ENCODE data around the gene TMPRSS15. TPM values are rescaled to one million over a fixed set of nuclear protein-coding genes. Genes with fewer than 3 reads are reported as not detected.

TMPRSS15 gene
- total and polyA plus RNA-seq, 9 of the 15 experiments (the other 6 are each of a cell fraction or from before 2014, with no cell fraction given): 0.03 to 0.11 (median 0.04) TPM; not detected in 4

DNA sequence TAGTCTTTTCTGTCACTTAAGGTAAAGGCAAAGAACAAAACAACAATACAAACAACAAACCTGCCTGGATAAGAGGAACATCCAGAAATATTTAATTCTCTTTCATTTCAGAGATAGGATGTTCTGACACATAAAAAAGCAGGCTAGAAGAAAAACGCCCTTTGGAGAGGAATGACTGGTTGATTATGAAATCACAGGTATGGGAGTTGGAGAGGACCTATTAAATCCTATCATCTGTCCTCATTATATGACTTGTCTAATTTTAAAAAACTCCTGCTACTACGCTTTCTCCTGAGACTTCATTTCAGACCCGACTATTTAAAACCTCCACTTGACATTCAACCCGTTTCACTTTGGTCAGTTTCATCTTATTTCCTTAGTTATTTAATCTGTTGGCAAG is 54.1 kb downstream of the TMPRSS15 start:
- Histone ChIP-seq H3K9me1 (ENCODE audit: control insufficient read depth, insufficient read depth, low read length) (no peaks in the 10 kb centered on the region), H3K4me1 (replicated peaks in 1 of 2; ENCODE audit: control insufficient read depth in 2 of 2, insufficient read depth in 2 of 2, low read length in 2 of 2) (no peaks in the 10 kb centered on the region), H3K9ac (ENCODE audit: insufficient read depth in 1 of 2, low read depth in 2 of 2, low read length in 2 of 2) (no peak overlapping the region), H3K36me3 (ENCODE audit: control insufficient read depth, insufficient read depth, low read length) (no peaks in the 10 kb centered on the region), H3K4me3 (no peak overlapping the region), H3K79me2 (ENCODE audit: control insufficient read depth, insufficient read depth, low read length) (no peaks in the 10 kb centered on the region), H3K4me2 (ENCODE audit: insufficient read depth, low read length) (no peak overlapping the region), H2AFZ (ENCODE audit: low read depth, low read length) (no peak overlapping the region), H3K9me3 (replicated peaks; ENCODE audit: control insufficient read depth, insufficient read depth, low read depth, low read length) (no peaks in the 10 kb centered on the region), H4K20me1 (replicated peaks; ENCODE audit: control insufficient read depth, insufficient read depth, low read length) (no peaks in the 10 kb centered on the region), H3K27ac (ENCODE audit: extremely low read depth, low read depth, low read length) (no peak overlapping the region), H3K27me3 (ENCODE audit: control insufficient read depth in 2 of 2, insufficient read depth in 2 of 2, low read length in 2 of 2) (no peaks in the 10 kb centered on the region)
- ATAC-seq (no peak), DNase-seq (ENCODE audit: extremely low read depth in 1 of 4, low spot score in 3 of 4) (no peak), FAIRE-seq (no peak)
- TF ChIP-seq E2F8 (IDR thresholded peaks at IDR 0.05; ENCODE audit: low read depth, partially characterized antibody) (no peak), ZNF239 (CRISPR knock-in tag; IDR thresholded peaks at IDR 0.05) (no peak), TRIM24 (IDR thresholded peaks at IDR 0.05) (no peak), HDAC8 (tag; IDR thresholded peaks at IDR 0.05) (no peak), POLR3G (IDR thresholded peaks at IDR 0.05; ENCODE audit: extremely low read depth, insufficient read length, insufficient replicate concordance) (no peak)
- TF ChIP-seq, protein P1, sequence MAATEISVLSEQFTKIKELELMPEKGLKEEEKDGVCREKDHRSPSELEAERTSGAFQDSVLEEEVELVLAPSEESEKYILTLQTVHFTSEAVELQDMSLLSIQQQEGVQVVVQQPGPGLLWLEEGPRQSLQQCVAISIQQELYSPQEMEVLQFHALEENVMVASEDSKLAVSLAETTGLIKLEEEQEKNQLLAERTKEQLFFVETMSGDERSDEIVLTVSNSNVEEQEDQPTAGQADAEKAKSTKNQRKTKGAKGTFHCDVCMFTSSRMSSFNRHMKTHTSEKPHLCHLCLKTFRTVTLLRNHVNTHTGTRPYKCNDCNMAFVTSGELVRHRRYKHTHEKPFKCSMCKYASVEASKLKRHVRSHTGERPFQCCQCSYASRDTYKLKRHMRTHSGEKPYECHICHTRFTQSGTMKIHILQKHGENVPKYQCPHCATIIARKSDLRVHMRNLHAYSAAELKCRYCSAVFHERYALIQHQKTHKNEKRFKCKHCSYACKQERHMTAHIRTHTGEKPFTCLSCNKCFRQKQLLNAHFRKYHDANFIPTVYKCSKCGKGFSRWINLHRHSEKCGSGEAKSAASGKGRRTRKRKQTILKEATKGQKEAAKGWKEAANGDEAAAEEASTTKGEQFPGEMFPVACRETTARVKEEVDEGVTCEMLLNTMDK (IDR thresholded peaks at IDR 0.05; ENCODE audit: borderline replicate concordance, insufficient read depth, low read depth, low read length, poor library complexity, severe bottlenecking): no peak
- ChIA-PET CTCF (ENCODE audit: low intra/inter-chr PET ratio) (no interaction called here), POLR2A (no interaction called here)
- 0% methylated on average over 4 of the region's 4 CpGs for WGBS (ENCODE audit: insufficient coverage, low coverage, missing lambda C conversion rate)
- no TSS peak for BruUV-seq (replicated peaks)
- intact Hi-C loops (cut with micrococcal nuclease): no loop called here
- in situ Hi-C loops (cut with MboI): no loop called here

Measured in K562 (cell line).